Nephron (organoid): ENCODE measurements around the gene AIF1L.

Experiments
- H3K27ac Mint-ChIP-seq, 3 experiments: 2 replicates each; pipeline ENCODE4 v1.8.0; 2020; ENCODE audit warnings: mixed read lengths in 3 of 3, mild to moderate bottlenecking in 2 of 3, moderate library complexity in 1 of 3
- H3K27me3 Mint-ChIP-seq: 2 replicates; pipeline ENCODE4 v1.8.0; 2021; ENCODE audit warnings: low read depth, mild to moderate bottlenecking, moderate library complexity, mixed read lengths
- H3K36me3 Mint-ChIP-seq: 2 replicates; pipeline ENCODE4 v1.8.0; 2020; ENCODE audit warnings: low read depth, mixed read lengths
- H3K4me1 Mint-ChIP-seq: 2 replicates; pipeline ENCODE4 v1.8.0; 2020; ENCODE audit warnings: mixed read lengths
- H3K4me3 Mint-ChIP-seq, 3 experiments: 2 replicates each; pipeline ENCODE4 v1.8.0; 2020; ENCODE audit warnings: mild to moderate bottlenecking in 3 of 3, mixed read lengths in 3 of 3, moderate library complexity in 2 of 3
- H3K9me3 Mint-ChIP-seq: 2 replicates; pipeline ENCODE4 v1.8.0; 2020; ENCODE audit warnings: mixed read lengths
- CTCF ChIP-seq, 3 experiments: fragments of 200-600 bp; sonication (generic); IDR thresholded peaks; one replicate each; pipeline ENCODE4 v1.5.0; 2021; ENCODE audit warnings: antibody characterized with exemption in 3 of 3; ENCODE audit not compliant: unreplicated experiment in 3 of 3

Gene AIF1L

GRCh38 chr9:131165523-131165922 lies 69.2 kb downstream of the AIF1L start:
- H3K4me1 Mint-ChIP-seq = peaks cover 4% of the 10 kb centered on the region
- H3K9me3 Mint-ChIP-seq = no peaks in the 10 kb centered on the region
- no peak overlapping the region for H3K4me3 Mint-ChIP-seq
- TF ChIP-seq CTCF (IDR thresholded peaks at IDR 0.05; ENCODE audit: unreplicated experiment in 3 of 3) = no peak
- peaks cover 64% of the 10 kb centered on the region for H3K36me3 Mint-ChIP-seq
- H3K27ac Mint-ChIP-seq = no peak overlapping the region
- no peaks in the 10 kb centered on the region for H3K27me3 Mint-ChIP-seq

- peaks cover 63% of the 10 kb centered on the region for H3K36me3 Mint-ChIP-seq
- peaks cover 4% of the 10 kb centered on the region for H3K4me1 Mint-ChIP-seq
- H3K27me3 Mint-ChIP-seq = no peaks in the 10 kb centered on the region
- H3K9me3 Mint-ChIP-seq = no peaks in the 10 kb centered on the region
- no peak overlapping the region for H3K4me3 Mint-ChIP-seq
- TF ChIP-seq CTCF (IDR thresholded peaks at IDR 0.05; ENCODE audit: unreplicated experiment in 3 of 3) = no peak
- no peak overlapping the region for H3K27ac Mint-ChIP-seq
These were observed 70.9 kb downstream of the AIF1L start for GRCh38 chr9:131167146-131167692.

DNA sequence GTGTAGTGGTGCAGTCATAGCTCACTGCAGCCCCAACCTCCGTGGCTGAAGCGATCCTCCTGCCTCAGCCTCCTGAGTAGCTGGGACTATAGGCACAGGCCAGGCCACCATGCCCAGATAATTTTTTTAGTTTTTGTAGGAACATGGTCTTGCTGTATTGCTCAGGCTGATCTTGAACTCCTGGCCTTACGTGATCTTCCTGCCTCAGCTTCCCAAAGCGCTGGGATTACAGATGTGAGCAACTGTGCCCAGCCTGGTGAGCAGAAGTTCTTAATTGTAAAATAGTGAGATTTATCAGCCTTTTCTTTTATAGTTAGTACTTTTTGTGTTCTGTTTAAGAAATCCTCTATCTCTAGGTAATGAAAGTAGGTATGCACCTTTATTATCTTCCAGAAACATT lies 71.6 kb downstream of the AIF1L start:
- H3K4me3 Mint-ChIP-seq = no peak overlapping the region
- peaks cover 62% of the 10 kb centered on the region for H3K36me3 Mint-ChIP-seq
- TF ChIP-seq CTCF (IDR thresholded peaks at IDR 0.05; ENCODE audit: unreplicated experiment in 3 of 3) = no peak
- no peaks in the 10 kb centered on the region for H3K27me3 Mint-ChIP-seq
- H3K9me3 Mint-ChIP-seq = no peaks in the 10 kb centered on the region
- peaks cover 4% of the 10 kb centered on the region for H3K4me1 Mint-ChIP-seq
- H3K27ac Mint-ChIP-seq = no peak overlapping the region

DNA sequence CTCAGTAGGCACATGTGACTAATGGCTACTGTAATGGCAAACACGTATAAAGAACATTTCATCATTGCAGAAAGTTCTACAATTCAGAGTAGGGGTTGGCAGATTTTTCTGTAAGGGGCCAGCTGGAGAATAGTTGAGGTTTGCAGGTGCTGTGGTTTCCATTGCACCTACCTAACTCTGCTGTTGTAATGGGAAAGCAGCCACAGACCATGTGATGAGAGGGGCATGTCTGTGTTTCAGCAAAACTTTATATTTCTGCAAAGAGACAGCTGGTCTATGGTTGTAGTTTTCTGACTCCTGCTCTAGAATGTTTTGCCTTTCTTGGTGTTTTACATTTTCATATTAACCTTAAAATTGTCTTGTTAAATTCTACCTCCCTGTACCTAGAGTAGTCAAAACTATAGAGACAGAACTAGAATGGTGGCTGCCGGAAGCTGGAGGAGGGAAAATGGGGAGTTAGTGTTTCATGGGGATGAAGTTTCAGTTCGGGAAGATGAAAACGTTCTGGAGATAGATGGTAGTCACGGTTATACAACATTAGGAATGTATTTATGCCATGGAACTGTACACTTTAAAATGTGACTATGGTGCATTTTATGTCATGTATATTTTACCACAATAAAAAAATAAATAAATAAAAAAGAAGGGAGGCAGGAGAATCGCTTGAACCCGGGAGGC lies 73.4 kb downstream of the AIF1L start:
- H3K4me1 Mint-ChIP-seq = peaks cover 4% of the 10 kb centered on the region
- H3K27me3 Mint-ChIP-seq = no peaks in the 10 kb centered on the region
- H3K9me3 Mint-ChIP-seq = no peaks in the 10 kb centered on the region

More for the DNA sequence above, 73.4 kb downstream of the AIF1L start:
- H3K36me3 Mint-ChIP-seq = peaks cover 58% of the 10 kb centered on the region
- TF ChIP-seq CTCF (IDR thresholded peaks at IDR 0.05; ENCODE audit: unreplicated experiment in 3 of 3) = no peak
- H3K27ac Mint-ChIP-seq = peak overlapping the region in 1 of 3 experiments; percentile 11
- no peak overlapping the region for H3K4me3 Mint-ChIP-seq
